K562 (cell line): ENCODE data around the gene RPTOR. TPM values are rescaled to one million over a fixed set of nuclear protein-coding genes. Genes with fewer than 3 reads are reported as not detected.

Source experiments
- KLF6 ChIP-seq: fragments of 250-450 bp; sonication (Bioruptor Pico); IDR thresholded peaks from 2 replicates; pipeline ENCODE4 v1.4.0; 2020; ENCODE audit warnings: mild to moderate bottlenecking, moderate library complexity, borderline replicate concordance
- MLX ChIP-seq, 2 experiments: fragments of 450-650 bp in 1 of 2; sonication (generic) in 1 of 2; formaldehyde crosslinking; conservative IDR thresholded peaks; 2 replicates each; pipeline versions ENCODE4 v1.4.0 to v1.8.1; 2020 to 2022; ENCODE audit warnings: mild to moderate bottlenecking in 1 of 2, missing genetic modification reagents in 1 of 2
- RAD51 ChIP-seq: fragments of 450-650 bp; IDR thresholded peaks from 2 replicates; pipeline ENCODE4 v1.7.1; 2016; ENCODE audit warnings: low read depth, mild to moderate bottlenecking, borderline replicate concordance
- RNF2 ChIP-seq: sonication (generic); IDR thresholded peaks from 2 replicates; pipeline ENCODE4 v1.6.1; 2016
- RREB1 ChIP-seq: fragments of 250-450 bp; sonication (Bioruptor Pico); IDR thresholded peaks from 2 replicates; pipeline ENCODE4 v1.4.0; 2020
- SMARCA4 ChIP-seq: fragments of 450-650 bp; IDR thresholded peaks from 2 replicates; pipeline ENCODE4 v1.6.1; 2016
- SP2 ChIP-seq: IDR thresholded peaks from 2 replicates; pipeline ENCODE4 v1.6.1; 2011; ENCODE audit warnings: mild to moderate bottlenecking, low read depth, low read length, moderate library complexity; ENCODE audit not compliant: poor library complexity, severe bottlenecking; ENCODE audit errors: extremely low read depth
- ZHX1 ChIP-seq: fragments of 150-350 bp; conservative IDR thresholded peaks from 2 replicates; pipeline ENCODE4 v1.6.1; 2014; ENCODE audit warnings: low read length
- polyA plus RNA-seq, 8 experiments: library from polyadenylated mRNA; depleted of rRNA in 4 of 8; stranded (reverse) in 5 of 8; unstranded in 3 of 8; fragments of >200 nt; fragmentation: Nextera tagmentation in 2 of 8; fragmentation: Illumina TruSeq in 1 of 8; extraction: Ambion mirVana in 2 of 8; extraction: Trizol in 1 of 8; gene quantifications; 2 replicates each; pipeline versions ENCODE4 v1.2.1 to v1.2.3, GENCODE V29; 2011 to 2014; ENCODE audit warnings: inconsistent platforms in 1 of 8, missing spikeins in 1 of 8
- total RNA-seq, 7 experiments: library from RNA; depleted of rRNA in 6 of 7; stranded (reverse); fragments of >200 nt in 6 of 7; fragmentation: Illumina TruSeq in 2 of 7; extraction: Trizol in 2 of 7; gene quantifications; 2 replicates each; pipeline versions ENCODE4 v1.2.1 to v1.2.3, GENCODE V29; 2011 to 2021; ENCODE audit warnings: low replicate concordance in 1 of 7

RPTOR gene
- total and polyA plus RNA-seq, 9 of the 15 experiments (the other 6 are each of a cell fraction or from before 2014, with no cell fraction given): 0.24 to 54.1 (median 10.2) TPM

- no peak for TF ChIP-seq KLF6
- no peak for TF ChIP-seq RAD51
- TF ChIP-seq MLX (CRISPR knock-in tag; conservative IDR thresholded peaks at IDR 0.05): no peak
- TF ChIP-seq SP2: no peak
- no peak for TF ChIP-seq ZHX1
- no peak for TF ChIP-seq RREB1 (CRISPR knock-in tag)
- TF ChIP-seq SMARCA4: no peak
- TF ChIP-seq RNF2: no peak
Measured at GRCh38 chr17:80773243-80773991, 228.8 kb downstream of the RPTOR start (continued).
